HuH-7.5 (cell line): ENCODE data around the gene CACNB2.

Experiments
- DNase-seq: peaks from one replicate; pipeline ENCODE4 v3.0.0; 2011; ENCODE audit warnings: low spot score

Gene CACNB2

DNA sequence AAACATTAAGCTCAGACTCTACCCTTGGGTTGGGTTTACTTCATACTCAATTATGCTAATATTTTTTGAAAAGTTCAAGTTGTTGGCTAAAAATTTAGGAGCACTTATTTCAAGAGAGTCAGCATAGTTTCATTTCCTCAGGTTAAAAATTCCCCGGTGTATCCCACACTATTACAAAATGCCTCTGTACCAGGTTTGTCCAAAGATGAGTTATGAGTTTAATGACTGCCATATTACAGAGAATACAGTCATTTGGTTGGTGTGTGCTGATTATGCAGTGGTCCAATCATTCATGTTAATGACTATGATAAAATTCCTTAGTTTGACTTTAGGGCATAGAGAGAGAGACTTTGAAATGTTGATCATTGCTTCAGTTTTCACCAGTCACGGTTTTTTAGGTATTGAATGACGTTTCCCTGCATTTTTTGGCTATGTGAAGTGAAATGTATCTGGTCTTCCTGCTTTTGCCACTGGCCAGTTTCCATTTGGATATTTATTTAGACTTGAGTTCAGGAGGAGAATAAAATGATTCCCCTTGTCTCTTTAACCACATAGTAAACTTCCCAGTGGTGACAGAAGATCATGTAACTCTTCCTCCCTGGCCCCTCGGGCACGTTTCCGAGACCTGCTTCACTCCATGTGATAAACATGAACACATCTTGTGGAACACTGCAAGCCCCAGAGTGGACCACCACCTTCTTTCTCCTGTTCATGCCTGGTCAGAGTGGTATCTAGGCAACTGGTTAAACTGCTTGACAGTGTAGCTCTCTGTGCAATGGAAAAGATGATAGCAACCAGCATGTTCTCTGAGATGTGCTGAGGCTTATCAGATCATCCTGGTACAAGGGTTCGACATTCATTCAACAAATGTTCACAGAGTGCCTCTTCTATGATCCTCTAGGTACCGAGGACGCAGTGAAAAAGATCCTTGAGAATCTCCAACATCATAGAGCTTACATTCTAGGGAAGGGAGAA lies 153.6 kb downstream of the CACNB2 start:
- no peak for DNase-seq

DNA sequence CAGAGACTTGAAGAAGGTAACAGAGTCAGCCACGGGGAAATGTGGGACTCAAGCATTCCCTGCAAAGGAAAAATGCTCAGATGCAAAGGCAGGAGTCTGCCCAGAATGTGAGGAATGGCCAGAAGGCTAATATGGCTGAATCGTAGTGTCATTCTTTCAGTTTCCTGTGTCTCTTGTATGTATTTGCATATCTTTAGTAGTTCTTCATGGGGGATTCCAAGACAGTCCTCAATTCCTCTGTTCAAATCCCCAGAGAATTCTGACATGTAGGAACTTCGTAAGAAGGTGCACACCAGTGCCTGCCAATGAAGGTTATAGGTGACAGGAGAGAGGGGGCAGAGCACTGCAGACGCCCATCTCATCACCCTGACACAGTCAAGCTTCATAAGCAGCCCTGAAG lies 154.4 kb downstream of the CACNB2 start:
- no peak for DNase-seq

DNA sequence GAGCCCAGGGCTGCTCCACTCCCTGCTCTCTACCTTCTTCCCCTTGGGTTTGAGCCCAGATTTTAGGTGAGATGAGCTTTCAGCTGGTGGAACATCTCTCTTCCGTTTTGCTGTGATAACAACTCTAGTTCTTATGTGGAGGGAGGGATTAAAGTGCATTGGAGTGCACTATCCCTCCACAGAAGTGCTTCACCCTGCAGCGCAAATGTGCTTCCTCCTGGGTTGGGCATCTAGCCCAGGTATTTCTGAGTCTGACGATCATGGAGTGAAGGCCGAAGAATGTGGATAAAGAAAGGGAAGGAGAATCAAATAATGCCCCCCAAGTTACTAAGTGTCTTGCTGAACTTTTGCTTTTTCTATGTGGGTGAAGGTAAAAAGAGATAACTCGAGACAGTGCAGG lies 157.4 kb downstream of the CACNB2 start:
- no peak for DNase-seq

DNA sequence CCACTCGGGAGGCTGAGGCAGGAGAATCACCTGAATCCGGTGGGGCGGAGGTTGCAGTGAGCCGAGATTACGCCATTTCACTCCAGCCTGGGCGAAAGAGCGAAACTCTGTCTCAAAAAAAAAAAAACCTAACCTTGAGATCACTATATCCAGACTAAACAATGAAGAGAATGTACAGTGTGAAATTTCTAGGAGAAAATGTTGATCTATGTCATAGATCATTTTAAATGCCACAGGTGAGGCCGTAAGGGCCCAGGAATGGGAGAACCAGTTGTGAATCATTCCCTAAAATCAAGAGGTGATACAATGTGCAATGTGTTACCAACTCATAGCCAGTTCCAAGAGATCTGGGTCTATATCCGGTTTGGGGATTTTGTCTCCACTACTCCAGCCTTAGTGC lies 158.0 kb downstream of the CACNB2 start:
- no peak for DNase-seq

DNA sequence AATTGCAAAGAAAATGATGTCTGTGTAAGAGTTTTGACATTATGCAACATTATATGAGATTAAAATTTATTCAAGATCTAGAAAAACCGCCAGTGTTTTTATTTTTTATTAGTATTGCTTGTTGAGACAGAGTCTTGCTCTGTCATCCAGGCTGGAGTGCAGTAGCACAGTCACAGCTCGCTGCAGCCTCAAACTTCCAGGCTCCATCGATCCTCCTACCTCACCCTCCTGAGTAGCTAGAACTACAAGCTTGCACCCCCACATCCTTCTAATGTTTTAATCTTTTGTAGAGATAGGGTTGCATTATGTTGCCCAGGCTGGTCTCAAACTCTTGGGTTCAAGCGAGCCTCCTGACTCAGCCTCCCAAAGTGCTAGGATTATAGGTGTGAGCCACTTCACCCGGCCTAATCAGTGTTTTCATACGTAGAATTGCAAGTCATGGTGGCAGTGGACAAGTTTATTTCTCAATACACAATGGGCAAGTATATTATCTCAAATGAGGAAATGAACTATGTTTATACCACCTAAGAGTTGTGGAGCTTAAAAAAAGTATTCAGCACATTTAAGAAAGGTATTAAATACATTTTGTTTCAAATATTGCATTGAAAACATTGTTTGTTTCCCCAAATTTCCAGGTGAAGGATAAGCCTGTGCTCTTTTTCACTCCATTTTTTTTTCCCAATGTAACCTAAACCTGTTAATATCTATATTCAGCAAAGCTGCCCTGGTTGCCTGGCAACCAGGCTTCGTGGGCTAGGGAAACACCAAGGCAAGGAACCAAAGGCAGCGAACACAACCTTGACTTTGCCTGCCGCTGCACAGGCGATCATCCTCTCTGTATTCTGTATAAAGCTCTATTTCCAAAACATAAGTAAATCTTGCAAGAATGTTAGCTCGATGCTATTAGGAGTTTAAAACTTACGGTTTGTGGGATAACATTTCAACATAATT lies 163.9 kb downstream of the CACNB2 start:
- no peak for DNase-seq

DNA sequence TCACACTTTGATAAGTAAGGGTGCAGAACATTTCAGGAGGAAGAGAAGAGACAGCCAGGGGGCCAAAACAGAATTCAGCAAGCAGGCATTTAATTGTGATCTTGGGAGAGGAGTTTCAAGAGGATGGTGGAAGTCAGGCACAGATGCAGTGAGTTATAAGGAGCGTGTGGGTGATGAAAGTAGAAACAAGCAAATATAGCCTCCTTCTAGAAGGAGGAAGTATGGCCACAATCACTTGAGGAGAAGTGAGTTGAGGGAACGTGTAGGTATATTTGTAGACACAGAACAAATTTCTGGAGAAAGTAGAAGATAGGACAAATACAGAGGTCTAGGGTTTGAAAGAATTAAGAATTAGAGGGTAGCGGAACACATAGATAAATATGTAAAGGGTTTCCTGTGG lies 165.8 kb downstream of the CACNB2 start:
- DNase-seq = no peak

DNA sequence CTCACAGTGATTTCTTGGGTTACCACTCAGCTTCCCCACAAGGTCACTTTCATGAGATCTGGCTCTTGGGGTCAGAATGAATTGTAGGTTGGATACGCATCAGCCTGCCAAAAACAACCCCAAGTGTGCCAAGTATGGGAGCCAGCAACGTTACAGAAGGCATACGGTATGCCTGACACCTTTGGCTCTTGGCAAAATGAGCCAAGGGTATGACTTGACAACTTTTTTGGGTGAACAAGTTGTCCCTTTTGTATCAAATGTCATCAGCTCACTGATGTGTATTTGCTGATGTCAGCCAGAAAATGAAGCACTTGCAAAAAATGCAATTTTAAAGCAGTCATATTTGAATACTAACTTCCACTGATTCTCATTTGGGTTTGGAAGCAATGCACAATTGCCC lies 168.4 kb downstream of the CACNB2 start:
- DNase-seq = no peak

DNA sequence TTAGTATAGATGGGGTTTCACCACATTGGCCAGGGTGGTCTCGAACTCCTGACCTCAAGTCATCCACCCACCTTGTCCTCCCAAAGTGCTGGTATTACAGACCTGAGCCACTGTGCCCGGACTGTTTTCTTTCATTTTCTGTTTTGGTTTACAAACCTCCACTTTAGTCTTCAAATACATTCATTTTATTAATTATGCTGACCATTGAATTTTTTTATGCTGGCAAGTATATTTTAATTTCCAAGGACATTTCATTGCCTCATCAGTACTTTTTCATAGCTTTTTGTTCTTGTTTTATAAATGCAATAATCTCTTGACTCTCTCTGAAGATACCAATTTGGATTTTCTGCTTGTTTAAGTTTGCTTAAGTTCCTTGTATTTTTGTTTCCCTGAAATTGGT lies 170.5 kb downstream of the CACNB2 start:
- DNase-seq = no peak

DNA sequence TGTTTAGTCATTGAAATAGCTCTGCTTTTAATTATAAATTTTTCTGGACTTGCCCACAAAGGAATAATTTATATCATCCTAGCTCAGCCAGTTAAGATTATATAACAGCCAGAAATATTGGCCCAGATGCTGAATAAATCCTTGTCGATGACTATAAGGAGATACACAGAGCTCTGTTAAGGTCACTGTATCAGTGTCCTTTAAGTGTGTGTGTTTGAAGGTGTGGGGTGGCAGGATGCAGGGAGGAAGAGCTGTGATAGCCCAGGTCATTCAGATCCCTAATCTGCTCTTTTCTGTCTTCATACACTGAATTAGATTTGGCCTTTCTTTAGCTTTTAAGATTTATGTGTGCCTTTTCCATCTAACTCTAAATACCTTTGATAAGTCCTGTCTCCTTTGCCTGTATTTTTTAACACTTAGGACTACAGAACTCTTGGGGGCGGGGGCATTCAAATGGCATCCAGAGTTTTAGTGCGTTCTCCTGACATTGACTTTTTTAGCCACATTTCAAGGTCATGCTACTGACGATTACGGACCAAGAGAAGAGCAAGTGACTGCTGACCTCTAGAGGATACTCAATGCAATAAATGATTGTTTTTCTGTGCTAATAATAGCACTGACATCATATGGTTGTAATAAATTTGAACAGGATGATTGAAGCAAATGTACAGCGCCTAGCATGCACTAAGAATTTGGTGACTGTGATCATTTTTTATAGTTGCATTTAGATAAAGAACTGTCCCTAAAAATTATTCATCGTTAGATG lies 172.3 kb downstream of the CACNB2 start:
- DNase-seq = peak; percentile 20

DNA sequence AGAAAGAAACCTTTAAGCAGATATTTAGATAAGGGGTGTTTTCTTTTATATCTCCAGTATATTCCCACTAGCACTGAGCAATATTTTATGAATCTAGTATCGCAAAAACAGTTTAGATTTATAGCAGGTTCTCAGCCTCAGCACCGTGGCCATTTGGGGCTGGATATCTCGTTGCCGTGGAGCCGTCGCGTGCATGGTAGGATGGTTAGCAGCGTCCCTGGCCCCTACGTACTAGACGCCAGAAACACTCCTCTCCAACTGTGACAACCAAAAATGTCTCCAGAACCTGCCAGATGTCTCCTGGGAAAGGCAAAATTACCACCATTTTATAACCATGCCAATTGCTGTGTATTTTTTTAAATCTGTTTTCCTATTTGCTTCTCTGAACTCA lies 172.9 kb downstream of the CACNB2 start:
- DNase-seq = no peak

DNA sequence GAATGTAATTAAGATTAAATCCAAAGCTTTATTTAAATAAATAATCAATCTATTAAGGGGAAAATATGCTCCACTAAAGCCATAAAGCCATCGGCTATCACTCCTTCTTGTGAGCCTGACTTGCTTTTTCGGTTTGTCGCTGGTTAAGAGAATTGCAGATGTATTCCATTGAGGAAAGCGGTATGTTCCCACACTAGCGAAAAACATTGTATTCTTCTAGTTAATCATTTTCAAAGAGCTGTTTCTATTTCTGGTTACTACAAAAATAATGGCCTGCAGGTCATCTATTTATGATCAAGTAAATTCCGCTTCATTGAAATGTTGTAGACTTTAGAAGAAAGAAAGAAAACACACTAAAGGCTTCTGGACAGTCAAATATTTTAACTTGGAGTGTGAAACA lies 173.4 kb downstream of the CACNB2 start:
- no peak for DNase-seq

DNA sequence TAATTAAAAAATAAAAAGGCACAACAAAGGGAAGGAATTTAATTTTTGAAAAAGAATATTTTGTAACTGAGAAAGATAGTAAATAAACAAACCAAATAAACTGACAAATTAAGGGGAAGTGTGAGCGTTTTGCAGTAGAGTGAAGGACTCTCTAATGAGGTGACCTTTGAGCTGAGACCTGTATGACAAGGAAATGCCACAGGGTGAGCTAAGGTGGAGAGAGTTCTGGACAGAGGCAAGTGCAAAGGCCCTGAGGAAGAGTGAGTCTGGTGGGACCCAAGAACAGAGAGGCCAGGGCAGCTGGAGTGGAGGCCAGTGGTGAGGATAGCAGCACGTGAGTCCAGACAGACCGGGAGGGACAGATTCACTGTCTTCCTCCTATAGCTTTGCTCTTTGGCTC lies 179.4 kb downstream of the CACNB2 start:
- no peak for DNase-seq

DNA sequence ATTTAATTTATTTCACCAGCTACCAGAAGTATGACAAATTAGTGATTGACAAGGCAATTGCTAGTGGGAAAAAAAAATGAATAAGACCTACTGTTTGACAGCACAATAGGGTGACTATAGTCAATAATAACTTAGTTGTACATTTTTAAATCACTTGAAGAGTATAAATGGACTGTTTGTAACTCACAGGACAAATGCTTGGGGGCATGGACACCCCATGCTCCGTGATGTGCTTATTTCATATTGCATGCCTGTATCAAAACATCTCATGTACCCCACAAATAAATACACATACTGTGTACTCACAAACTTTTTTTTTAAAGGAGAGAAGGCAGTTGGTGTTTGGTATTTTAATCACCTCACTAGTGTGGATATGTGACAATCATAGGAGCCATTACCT lies 181.1 kb downstream of the CACNB2 start:
- no peak for DNase-seq

DNA sequence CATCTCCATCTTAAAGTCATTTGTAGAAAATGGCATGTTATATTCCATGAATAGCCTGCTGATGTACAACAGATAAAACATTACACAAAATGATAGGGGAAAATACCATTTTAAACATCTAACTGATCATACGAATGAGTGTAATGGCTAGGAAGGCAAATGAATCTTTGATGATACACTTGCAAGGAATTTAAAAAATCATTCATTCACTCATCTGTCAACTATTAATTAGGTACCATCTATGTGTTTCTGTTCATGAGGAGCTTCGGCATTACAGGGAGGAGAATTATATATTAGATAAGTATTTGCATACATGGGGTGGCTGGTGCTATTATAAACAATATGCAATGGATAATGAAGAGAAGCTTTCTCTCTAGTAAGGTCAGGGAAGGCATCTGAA lies 183.7 kb downstream of the CACNB2 start:
- DNase-seq = no peak

DNA sequence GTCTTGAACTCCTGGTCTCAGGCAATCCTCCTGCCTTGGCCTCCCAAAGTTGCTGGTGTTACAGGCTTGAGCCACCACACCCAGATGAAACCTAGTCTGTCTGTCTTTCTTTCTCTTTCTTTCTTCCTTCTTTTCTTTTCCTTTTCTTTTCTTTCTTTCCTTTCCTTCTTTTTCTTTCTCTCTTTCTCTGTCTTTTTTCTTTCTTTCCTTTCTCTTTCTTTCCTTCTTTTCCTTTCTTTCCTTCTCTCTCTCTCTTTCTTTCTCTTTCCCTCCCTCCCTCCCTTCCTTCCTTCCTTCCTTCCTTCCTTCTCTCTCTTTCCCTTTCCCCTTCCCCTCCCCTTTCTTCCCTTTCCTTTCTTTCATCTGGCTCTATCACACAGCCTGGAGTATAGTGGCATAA lies 185.2 kb downstream of the CACNB2 start:
- DNase-seq = no peak

DNA sequence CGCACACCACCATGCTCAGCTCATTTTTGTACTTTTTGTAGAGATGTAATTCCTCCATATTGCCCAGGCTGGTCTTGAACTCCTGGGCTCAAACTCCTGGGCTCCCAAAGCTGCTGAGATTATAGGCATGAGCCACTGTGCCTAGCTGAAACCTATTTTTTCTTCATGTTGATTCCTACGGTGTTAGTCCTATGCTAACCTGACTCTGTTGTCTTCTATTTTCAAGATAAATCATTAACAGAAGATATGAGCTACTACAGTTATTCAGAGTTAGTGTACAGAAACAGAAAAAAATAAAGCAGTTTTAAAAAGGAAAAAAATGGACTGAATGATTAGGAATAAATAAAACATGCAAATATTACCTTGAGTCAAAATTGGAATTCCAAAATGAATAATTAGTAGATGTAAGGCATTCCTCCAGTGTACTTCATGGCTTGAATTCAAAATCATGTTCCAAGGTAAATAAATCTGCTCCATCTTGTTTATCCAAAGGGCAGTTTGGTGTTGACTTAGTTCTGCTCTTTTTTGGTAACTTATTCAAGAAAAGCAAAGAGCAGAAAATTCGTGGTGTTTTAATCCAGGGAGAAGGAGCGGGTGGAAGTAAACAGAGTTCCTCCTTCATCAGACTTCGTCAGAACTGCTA lies 185.8 kb downstream of the CACNB2 start:
- DNase-seq = no peak

DNA sequence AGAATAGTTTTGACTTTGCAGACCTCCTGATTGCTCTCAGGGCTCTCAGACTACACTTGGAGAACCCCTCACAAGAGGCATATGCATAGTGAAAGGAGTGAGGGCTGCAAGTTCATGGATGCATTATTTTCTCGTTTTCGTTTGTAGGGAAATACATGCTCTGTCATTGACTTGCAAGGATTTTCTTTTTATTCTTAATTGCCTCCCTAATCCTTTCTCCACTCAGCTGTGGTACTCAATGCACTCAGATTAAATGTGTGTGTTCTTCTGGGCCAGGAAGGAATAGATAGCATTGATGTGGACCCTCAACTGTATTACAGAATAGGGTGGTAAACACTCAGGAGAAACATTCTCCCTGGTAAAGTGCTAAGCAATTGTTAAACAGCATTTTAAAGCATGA lies 188.7 kb downstream of the CACNB2 start:
- DNase-seq = no peak

DNA sequence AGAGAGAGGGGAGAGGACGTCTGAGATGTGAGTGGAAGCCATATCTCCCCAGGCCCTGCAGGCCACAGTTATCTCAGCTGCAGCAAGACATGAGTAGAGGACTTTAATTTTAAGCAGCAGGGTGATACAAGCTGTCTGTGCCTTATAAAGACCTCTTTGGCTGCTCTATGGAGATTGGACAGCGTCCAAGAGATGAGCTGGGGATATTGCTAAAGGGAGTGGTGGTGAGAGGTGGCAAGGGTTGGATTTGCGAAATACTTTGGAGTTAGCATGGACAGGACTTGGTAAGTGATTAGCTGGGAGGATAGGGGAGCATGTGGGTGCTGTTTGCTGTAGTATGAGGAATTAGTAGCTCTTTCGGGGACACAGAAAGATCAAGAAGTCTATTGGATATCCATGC lies 191.8 kb downstream of the CACNB2 start:
- DNase-seq = no peak

DNA sequence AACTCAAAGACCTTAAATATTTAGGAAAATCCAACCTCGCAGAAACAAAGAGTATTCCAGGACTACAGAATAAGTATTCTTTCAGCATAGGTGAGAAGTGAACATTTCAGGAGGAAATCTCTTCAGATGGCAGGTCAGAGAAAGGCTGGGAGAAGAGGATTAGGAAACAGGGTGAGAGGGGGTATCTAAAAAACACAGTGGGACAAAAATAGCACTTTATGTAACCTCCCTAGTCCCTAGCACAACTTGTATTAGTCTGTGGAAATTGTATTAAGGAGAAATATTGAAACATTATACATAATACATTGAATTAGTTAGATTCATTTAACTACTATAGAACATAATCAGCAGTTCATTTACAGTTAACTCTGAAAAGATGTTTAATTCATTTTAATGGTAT lies 192.3 kb downstream of the CACNB2 start:
- no peak for DNase-seq

DNA sequence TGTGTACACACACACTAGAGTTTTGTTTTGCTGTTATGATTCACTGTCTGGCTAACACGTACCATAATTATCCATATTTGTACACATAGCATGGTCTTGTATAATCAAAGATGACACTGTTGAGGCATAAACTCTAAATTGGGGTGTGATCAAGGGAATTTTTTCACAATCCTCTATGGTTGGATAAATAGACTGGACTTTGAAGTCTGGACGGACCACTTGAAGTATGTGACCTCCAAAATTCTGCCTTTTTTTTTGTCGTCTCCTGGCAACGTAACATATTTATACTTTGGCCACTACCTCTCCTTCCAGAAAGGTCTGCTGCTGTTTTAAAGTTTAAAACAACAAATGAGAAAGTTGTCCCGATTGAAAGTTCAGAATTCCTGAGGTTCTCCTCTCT lies 193.4 kb downstream of the CACNB2 start:
- no peak for DNase-seq

DNA sequence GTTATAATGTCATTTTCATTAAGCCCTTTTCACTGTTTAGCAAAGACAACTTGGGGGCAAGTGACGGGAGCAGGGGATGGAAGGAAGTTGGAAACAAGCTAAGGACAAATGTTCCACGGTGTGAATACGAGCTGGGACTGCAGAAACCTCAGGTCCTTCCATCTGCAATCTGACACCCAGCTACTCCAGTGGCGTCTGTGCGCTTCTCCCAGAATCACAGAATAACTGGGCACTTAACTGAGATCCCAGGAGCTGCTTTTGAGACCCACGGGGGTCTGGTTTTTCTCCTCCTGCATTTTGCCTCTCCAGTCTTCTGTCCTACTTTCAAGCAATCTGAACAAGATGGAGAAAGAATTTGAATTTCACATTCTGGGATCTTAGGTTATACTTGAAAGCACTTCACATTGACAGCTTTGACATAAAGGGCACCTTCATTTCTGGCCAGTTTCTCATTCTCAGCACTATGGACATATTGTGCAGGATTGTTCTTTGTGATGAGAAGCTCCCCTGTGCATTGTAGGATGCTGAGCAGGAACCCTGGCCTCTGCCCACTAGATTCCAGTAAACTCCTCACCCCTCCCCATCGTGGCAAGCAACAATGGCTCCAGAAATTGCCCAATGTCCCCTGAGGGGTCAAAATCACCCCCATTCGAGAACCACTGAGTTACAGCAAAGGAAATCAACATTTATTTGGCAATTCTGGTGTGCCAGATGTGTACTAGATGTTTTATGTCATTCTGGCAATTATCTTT lies 194.1 kb downstream of the CACNB2 start:
- no peak for DNase-seq
